ENCODE measurements around the gene TAF1D. TPM values are rescaled to one million over a fixed set of nuclear protein-coding genes. Genes with fewer than 3 reads are reported as not detected.

Gene TAF1D
- total and polyA plus RNA-seq, 10 of the 15 experiments (the other 5 are each of a cell fraction or from before 2014, with no cell fraction given) = 101 to 314 (median 199) TPM

DNA sequence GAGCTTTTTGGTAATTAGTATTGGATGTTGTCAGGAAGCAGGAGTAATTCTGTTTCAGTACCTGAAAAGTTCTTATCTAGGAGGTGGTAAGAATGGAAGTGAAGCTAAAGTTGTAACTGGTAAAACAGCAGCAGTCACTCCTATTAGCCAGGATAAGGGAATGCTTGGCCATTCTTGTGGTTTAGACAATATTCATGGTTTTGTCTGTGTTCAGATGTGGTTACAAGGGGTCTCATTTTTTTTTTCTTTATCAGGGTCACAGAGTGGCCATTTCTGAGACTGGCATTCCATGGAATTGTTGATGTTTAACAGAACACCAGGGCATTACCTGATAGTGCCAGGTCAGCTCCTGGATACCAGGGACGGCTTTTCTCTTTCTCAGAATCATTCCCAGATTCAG lies 23.8 kb downstream of the TAF1D start:
- BruUV-seq (replicated peaks) = no TSS peak
- CTCF ChIA-PET = interaction anchor here (0.7 to 1.2 kb wide), 3 partner anchors 10 to 54 kb away, joined by 3 read pairs; no protein-coding TSS in a partner anchor
- peak overlapping the region; percentile 82 for H3K27ac ChIP-seq (ENCODE audit: control insufficient read depth, insufficient read depth)

DNA sequence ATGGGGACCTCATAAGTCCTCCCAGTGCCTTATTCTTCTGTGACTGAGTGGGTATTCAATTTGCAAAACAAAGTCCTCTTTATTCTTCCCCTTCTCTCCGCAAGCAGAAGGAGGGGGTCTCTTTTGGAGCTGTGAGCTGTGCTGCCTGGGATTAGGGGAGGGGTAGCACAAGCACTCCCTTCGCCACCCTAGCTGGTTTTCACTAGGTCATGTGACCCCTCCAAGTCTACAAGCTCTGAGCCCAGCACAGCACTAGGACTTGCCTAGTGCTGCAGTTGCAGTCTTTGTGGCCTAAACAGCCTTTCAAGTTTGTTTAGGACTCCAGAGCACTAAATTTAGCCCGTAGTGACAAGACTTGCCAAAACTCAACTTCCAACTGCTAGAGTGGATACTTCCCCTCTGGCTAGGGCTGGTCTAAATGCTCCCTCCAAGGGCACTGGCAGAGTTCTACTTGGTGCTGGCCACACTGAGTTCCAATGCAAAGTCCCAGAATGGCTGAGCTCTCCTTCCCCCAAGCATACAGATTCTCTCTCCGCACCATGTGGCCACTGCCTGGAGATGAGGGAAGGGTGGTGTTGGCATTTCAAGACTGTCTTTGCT lies 25.4 kb downstream of the TAF1D start:
- peaks cover 12% of the 10 kb centered on the region for H3K4me1 ChIP-seq (ENCODE audit: control insufficient read depth, insufficient read depth, low read length)
- RAD21 ChIA-PET (ENCODE audit: unreplicated experiment) = no interaction called here
- in situ Hi-C loops (cut with MboI) = no loop called here
- H3K9ac ChIP-seq (ENCODE audit: control insufficient read depth, insufficient read depth, low read length) = no peak overlapping the region
- FAIRE-seq (no peak), DNase-seq (ENCODE audit: low read depth, low spot score) (no peak), ATAC-seq (no peak)
- H3K9me3 ChIP-seq (replicated peaks; ENCODE audit: control insufficient read depth, insufficient read depth, low read length) = peaks cover under 1% of the 10 kb centered on the region; the same call in 2 of the 3 replicates
- 99% methylated on average over 4 of the region's 4 CpGs for WGBS (ENCODE audit: insufficient coverage, insufficient replicate concordance, low lambda C conversion rate, missing lambda C conversion rate)
- no peaks in the 10 kb centered on the region for H4K20me1 ChIP-seq (ENCODE audit: control insufficient read depth, insufficient read depth)
- CTCF ChIA-PET = interaction anchor here (1.0 to 1.4 kb wide), 2 partner anchors 26 to 68 kb away, joined by 3 to 4 read pairs; partner anchors contain the start of genes C11orf54, MED17 and TAF1D
- no peak overlapping the region for H3K4me2 ChIP-seq (ENCODE audit: control insufficient read depth, insufficient read depth)
- H2AFZ ChIP-seq (ENCODE audit: control insufficient read depth, low read depth, low read length) = no peak overlapping the region
- no peak overlapping the region for H3K4me3 ChIP-seq
- no peaks in the 10 kb centered on the region for H3K27me3 ChIP-seq (replicated peaks in 1 of 2; ENCODE audit: control insufficient read depth in 2 of 2, insufficient read depth in 2 of 2, low read length in 1 of 2)
- H3K79me2 ChIP-seq (ENCODE audit: control insufficient read depth, insufficient read depth, low read length) = peaks cover 5% of the 10 kb centered on the region
- POLR2A ChIA-PET = interaction anchor here (0.6 kb wide), 1 partner anchor 50 kb away, joined by 3 read pairs; no protein-coding TSS in a partner anchor
- peaks cover 13 to 28% of the 10 kb centered on the region in 2 experiments for H3K36me3 ChIP-seq (ENCODE audit: control insufficient read depth in 2 of 2, insufficient read depth in 2 of 2, low read length in 1 of 2)
- BruUV-seq (replicated peaks) = no TSS peak
- H3K27ac ChIP-seq (ENCODE audit: control insufficient read depth, insufficient read depth) = no peak overlapping the region
- SMC1A ChIA-PET (ENCODE audit: uncharacterized antibody, unreplicated experiment) = no interaction called here
- intact Hi-C loops (cut with micrococcal nuclease; ENCODE audit: unreplicated experiment) = no loop called here
- TF ChIP-seq JUND (IDR thresholded peaks at IDR 0.05; ENCODE audit: low read depth, low read length) (no peak), ZSCAN29 (IDR thresholded peaks at IDR 0.05) (no peak), TAF1 (IDR thresholded peaks at IDR 0.05; ENCODE audit: borderline replicate concordance, low read depth, low read length) (no peak), SIX5 (IDR thresholded peaks at IDR 0.05; ENCODE audit: low read depth, low read length, severe bottlenecking) (no peak), NRF1 (conservative IDR thresholded peaks at IDR 0.05; ENCODE audit: low read depth, low read length) (no peak), FOXK2 (IDR thresholded peaks at IDR 0.05) (no peak)
- TF ChIP-seq, protein P1, sequence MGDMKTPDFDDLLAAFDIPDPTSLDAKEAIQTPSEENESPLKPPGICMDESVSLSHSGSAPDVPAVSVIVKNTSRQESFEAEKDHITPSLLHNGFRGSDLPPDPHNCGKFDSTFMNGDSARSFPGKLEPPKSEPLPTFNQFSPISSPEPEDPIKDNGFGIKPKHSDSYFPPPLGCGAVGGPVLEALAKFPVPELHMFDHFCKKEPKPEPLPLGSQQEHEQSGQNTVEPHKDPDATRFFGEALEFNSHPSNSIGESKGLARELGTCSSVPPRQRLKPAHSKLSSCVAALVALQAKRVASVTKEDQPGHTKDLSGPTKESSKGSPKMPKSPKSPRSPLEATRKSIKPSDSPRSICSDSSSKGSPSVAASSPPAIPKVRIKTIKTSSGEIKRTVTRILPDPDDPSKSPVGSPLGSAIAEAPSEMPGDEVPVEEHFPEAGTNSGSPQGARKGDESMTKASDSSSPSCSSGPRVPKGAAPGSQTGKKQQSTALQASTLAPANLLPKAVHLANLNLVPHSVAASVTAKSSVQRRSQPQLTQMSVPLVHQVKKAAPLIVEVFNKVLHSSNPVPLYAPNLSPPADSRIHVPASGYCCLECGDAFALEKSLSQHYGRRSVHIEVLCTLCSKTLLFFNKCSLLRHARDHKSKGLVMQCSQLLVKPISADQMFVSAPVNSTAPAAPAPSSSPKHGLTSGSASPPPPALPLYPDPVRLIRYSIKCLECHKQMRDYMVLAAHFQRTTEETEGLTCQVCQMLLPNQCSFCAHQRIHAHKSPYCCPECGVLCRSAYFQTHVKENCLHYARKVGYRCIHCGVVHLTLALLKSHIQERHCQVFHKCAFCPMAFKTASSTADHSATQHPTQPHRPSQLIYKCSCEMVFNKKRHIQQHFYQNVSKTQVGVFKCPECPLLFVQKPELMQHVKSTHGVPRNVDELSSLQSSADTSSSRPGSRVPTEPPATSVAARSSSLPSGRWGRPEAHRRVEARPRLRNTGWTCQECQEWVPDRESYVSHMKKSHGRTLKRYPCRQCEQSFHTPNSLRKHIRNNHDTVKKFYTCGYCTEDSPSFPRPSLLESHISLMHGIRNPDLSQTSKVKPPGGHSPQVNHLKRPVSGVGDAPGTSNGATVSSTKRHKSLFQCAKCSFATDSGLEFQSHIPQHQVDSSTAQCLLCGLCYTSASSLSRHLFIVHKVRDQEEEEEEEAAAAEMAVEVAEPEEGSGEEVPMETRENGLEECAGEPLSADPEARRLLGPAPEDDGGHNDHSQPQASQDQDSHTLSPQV (IDR thresholded peaks at IDR 0.05) = no peak

More for the DNA sequence above, 23.8 kb downstream of the TAF1D start:
- DNase-seq (ENCODE audit: low read depth, low spot score) = no peak
- Histone ChIP-seq H3K79me2 (ENCODE audit: control insufficient read depth, insufficient read depth, low read length) (peaks cover 5% of the 10 kb centered on the region), H2AFZ (ENCODE audit: control insufficient read depth, low read depth, low read length) (no peak overlapping the region), H3K36me3 (ENCODE audit: control insufficient read depth in 2 of 2, insufficient read depth in 2 of 2, low read length in 1 of 2) (peaks cover 13 to 23% of the 10 kb centered on the region in 2 experiments), H3K4me1 (ENCODE audit: control insufficient read depth, insufficient read depth, low read length) (peaks cover 12% of the 10 kb centered on the region), H3K27me3 (replicated peaks in 1 of 2; ENCODE audit: control insufficient read depth in 2 of 2, insufficient read depth in 2 of 2, low read length in 1 of 2) (no peaks in the 10 kb centered on the region), H4K20me1 (ENCODE audit: control insufficient read depth, insufficient read depth) (no peaks in the 10 kb centered on the region), H3K4me2 (ENCODE audit: control insufficient read depth, insufficient read depth) (peak overlapping the region; percentile 70), H3K9ac (ENCODE audit: control insufficient read depth, insufficient read depth, low read length) (no peak overlapping the region), H3K4me3 (no peak overlapping the region), H3K9me3 (replicated peaks; ENCODE audit: control insufficient read depth, insufficient read depth, low read length) (no peaks in the 10 kb centered on the region; the same call in 2 of the 3 replicates)
- ChIA-PET RAD21 (ENCODE audit: unreplicated experiment) (interaction anchor here (1.2 to 3.2 kb wide), 2 partner anchors 24 to 67 kb away, joined by 3 to 10 read pairs; partner anchors contain the start of genes C11orf54, MED17 and TAF1D), SMC1A (ENCODE audit: uncharacterized antibody, unreplicated experiment) (interaction anchor here (0.9 to 5.3 kb wide), 4 partner anchors 15 to 50 kb away, joined by 3 to 30 read pairs (median 16); partner anchors contain the start of genes C11orf54 and TAF1D), POLR2A (interaction anchor here (1.4 to 1.5 kb wide), 2 partner anchors 10 to 24 kb away, joined by 4 read pairs; partner anchors contain the start of genes C11orf54 and TAF1D)
- intact Hi-C loops (cut with micrococcal nuclease; ENCODE audit: unreplicated experiment) = no loop called here
- peak; percentile 52 for FAIRE-seq
- in situ Hi-C loops (cut with MboI) = no loop called here
- 95% methylated on average over 1 of the region's 1 CpG for WGBS (ENCODE audit: insufficient coverage, insufficient replicate concordance, low lambda C conversion rate, missing lambda C conversion rate)
- TF ChIP-seq TBL1XR1 (IDR thresholded peaks at IDR 0.05; ENCODE audit: low read depth, low read length) (no peak), CBX5 (IDR thresholded peaks at IDR 0.05; ENCODE audit: low read depth) (no peak)
- TF ChIP-seq, protein P2, sequence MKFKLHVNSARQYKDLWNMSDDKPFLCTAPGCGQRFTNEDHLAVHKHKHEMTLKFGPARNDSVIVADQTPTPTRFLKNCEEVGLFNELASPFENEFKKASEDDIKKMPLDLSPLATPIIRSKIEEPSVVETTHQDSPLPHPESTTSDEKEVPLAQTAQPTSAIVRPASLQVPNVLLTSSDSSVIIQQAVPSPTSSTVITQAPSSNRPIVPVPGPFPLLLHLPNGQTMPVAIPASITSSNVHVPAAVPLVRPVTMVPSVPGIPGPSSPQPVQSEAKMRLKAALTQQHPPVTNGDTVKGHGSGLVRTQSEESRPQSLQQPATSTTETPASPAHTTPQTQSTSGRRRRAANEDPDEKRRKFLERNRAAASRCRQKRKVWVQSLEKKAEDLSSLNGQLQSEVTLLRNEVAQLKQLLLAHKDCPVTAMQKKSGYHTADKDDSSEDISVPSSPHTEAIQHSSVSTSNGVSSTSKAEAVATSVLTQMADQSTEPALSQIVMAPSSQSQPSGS (IDR thresholded peaks at IDR 0.05; ENCODE audit: low read length) = no peak
- no peak for ATAC-seq

All from GM12878 (cell line).